ENCODE results near the gene KAZN. TPM values are rescaled to one million over a fixed set of nuclear protein-coding genes. Genes with fewer than 3 reads are reported as not detected.

Gene KAZN
- polyA plus RNA-seq, 1 experiment: 3.7 TPM

DNA sequence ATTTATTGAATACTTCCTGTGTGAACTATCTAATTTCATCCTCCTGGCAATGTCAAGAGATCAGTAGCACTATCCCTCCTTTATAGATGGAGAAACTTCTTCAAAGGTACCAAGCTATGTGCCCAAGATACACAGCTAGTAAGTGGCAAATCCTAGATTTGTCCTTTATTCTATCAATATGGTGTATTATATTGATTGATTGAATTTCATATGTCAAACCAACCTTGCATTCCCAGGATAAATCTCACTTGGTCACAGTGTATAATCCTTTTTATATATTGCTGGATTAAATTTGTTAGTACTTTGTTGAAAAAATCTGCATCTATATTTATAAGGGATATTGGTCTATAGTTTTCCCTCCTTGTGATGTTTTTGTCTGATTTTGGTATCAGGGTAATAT lies 506.3 kb downstream of the KAZN start:
- DNase-seq (ENCODE audit: low read depth, low spot score): no peak
- ChIA-PET POLR2A (no interaction called here), CTCF (no interaction called here)
- no peak overlapping the region for H3K4me3 ChIP-seq (ENCODE audit: low read depth, low read length)
- TF ChIP-seq, protein P1, sequence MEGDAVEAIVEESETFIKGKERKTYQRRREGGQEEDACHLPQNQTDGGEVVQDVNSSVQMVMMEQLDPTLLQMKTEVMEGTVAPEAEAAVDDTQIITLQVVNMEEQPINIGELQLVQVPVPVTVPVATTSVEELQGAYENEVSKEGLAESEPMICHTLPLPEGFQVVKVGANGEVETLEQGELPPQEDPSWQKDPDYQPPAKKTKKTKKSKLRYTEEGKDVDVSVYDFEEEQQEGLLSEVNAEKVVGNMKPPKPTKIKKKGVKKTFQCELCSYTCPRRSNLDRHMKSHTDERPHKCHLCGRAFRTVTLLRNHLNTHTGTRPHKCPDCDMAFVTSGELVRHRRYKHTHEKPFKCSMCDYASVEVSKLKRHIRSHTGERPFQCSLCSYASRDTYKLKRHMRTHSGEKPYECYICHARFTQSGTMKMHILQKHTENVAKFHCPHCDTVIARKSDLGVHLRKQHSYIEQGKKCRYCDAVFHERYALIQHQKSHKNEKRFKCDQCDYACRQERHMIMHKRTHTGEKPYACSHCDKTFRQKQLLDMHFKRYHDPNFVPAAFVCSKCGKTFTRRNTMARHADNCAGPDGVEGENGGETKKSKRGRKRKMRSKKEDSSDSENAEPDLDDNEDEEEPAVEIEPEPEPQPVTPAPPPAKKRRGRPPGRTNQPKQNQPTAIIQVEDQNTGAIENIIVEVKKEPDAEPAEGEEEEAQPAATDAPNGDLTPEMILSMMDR (IDR thresholded peaks at IDR 0.05; ENCODE audit: low read depth, low read length): no peak
- H3K27ac ChIP-seq (ENCODE audit: low read depth, low read length): no peak overlapping the region
- H3K9me3 ChIP-seq (ENCODE audit: control insufficient read depth, insufficient read depth, low read length): peaks cover 3% of the 10 kb centered on the region; the same call in 1 of the 2 replicates
- H3K27me3 ChIP-seq (ENCODE audit: control insufficient read depth, insufficient read depth, low read length): peaks cover 21% of the 10 kb centered on the region

DNA sequence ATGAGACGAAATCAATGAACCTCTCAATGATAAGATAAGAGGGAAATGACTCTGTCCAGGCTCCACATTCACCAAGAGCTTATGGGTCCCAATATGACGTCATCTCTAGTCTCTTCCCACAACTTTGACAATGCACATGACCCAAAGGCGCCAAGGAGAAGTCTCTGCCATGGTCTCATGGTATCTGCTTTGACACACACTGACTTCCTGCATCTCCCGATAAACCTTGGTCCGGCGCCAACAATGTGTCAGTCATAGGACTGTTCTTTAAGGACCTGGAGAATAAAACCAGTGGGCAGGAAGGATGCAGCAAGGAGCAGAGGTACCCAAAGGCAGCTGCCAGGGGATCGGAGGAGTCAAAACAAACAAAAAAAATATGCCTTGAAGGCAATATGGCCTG lies 508.1 kb downstream of the KAZN start:
- no peak overlapping the region for H3K4me3 ChIP-seq (ENCODE audit: low read depth, low read length)
- DNase-seq (ENCODE audit: low read depth, low spot score): no peak
- ChIA-PET CTCF (no interaction called here), POLR2A (no interaction called here)
- peaks cover 3% of the 10 kb centered on the region; the same call in 1 of the 2 replicates for H3K9me3 ChIP-seq (ENCODE audit: control insufficient read depth, insufficient read depth, low read length)
- TF ChIP-seq, protein P1 (IDR thresholded peaks at IDR 0.05; ENCODE audit: low read depth, low read length): no peak
- no peak overlapping the region for H3K27ac ChIP-seq (ENCODE audit: low read depth, low read length)
- H3K27me3 ChIP-seq (ENCODE audit: control insufficient read depth, insufficient read depth, low read length): peaks cover 10% of the 10 kb centered on the region

GRCh38 chr1:15107058-15107687 lies 508.7 kb downstream of the KAZN start:
- Histone ChIP-seq H3K9me3 (ENCODE audit: control insufficient read depth, insufficient read depth, low read length) (peaks cover 3% of the 10 kb centered on the region; the same call in 1 of the 2 replicates), H3K27me3 (ENCODE audit: control insufficient read depth, insufficient read depth, low read length) (peaks cover 5% of the 10 kb centered on the region), H3K4me3 (ENCODE audit: low read depth, low read length) (no peak overlapping the region), H3K27ac (ENCODE audit: low read depth, low read length) (no peak overlapping the region)
- DNase-seq (ENCODE audit: low read depth, low spot score): no peak
- ChIA-PET CTCF (interaction anchor here (1.2 kb wide), 1 partner anchor 197 kb away, joined by 3 read pairs; no protein-coding TSS in a partner anchor), POLR2A (no interaction called here)
- TF ChIP-seq, protein P1 (IDR thresholded peaks at IDR 0.05; ENCODE audit: low read depth, low read length): no peak

GRCh38 chr1:15107911-15108310 lies 509.4 kb downstream of the KAZN start:
- ChIA-PET CTCF (interaction anchor here (1.2 to 1.5 kb wide), 2 partner anchors 164 to 196 kb away, joined by 3 read pairs; no protein-coding TSS in a partner anchor), POLR2A (no interaction called here)
- Histone ChIP-seq H3K27ac (ENCODE audit: low read depth, low read length) (no peak overlapping the region), H3K4me3 (ENCODE audit: low read depth, low read length) (no peak overlapping the region), H3K27me3 (ENCODE audit: control insufficient read depth, insufficient read depth, low read length) (peaks cover 4% of the 10 kb centered on the region), H3K9me3 (ENCODE audit: control insufficient read depth, insufficient read depth, low read length) (peaks cover 3% of the 10 kb centered on the region; the same call in 1 of the 2 replicates)
- no peak for DNase-seq (ENCODE audit: low read depth, low spot score)
- TF ChIP-seq, protein P1 (IDR thresholded peaks at IDR 0.05; ENCODE audit: low read depth, low read length): no peak

DNA sequence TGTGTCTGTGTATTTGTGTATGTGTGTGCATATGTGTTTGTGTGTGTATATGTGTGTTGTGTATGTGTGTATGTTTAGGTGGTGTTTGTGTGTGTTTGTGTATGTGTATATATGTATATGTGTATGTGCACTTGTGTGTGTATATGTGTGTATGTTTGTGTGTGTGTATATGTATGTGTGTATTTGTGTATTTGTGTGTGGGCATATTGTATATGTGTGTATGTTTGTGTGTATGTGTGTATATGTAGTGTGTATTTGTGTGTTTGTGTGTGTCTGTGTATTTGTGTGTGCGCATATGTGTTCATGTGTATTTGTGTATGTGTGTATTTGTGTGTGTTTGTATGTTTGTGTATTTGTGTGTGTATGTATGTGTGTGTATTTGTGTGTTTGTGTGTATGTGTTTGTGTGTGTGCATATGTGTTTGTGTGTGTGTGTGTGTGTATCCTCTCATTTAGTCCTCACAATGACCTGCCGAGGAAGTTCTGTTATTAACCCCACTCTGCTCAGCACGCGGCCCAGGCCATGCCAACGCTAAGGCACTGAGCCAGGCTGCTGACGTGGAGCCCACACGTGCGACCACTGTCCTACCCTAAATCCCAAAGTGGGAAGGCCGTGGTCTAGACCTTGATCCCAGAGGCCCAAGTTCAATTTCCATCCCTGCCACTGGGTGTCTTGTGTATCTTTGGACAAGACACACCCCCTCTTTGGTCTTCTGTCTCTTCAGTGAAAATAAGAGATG lies 511.8 kb downstream of the KAZN start:
- H3K9me3 ChIP-seq (ENCODE audit: control insufficient read depth, insufficient read depth, low read length): no peaks in the 10 kb centered on the region; the same call in 1 of the 2 replicates
- peaks cover 5% of the 10 kb centered on the region for H3K27me3 ChIP-seq (ENCODE audit: control insufficient read depth, insufficient read depth, low read length)
- no peak for DNase-seq (ENCODE audit: low read depth, low spot score)
- ChIA-PET POLR2A (no interaction called here), CTCF (interaction anchor here (1.3 kb wide), 1 partner anchor 194 kb away, joined by 6 read pairs; no protein-coding TSS in a partner anchor)
- H3K4me3 ChIP-seq (ENCODE audit: low read depth, low read length): no peak overlapping the region
- H3K27ac ChIP-seq (ENCODE audit: low read depth, low read length): no peak overlapping the region
- TF ChIP-seq, protein P1 (IDR thresholded peaks at IDR 0.05; ENCODE audit: low read depth, low read length): no peak
